Esophagus squamous epithelium (tissue), 5 donors: ENCODE data around the gene ADAM22. TPM values are rescaled to one million over a fixed set of nuclear protein-coding genes. Genes with fewer than 3 reads are reported as not detected.

Experiments
- DNase-seq: peaks from one replicate; lab custom pipeline; 2025; lab: John Stamatoyannopoulos, UW
- H3K27ac ChIP-seq, 4 donors: fragments of 200-600 bp; sonication (generic); one replicate each; pipeline ENCODE4 v1.5.1; 2016 to 2019; ENCODE audit warnings: mild to moderate bottlenecking in 1 of 4
- H3K27me3 ChIP-seq, 4 donors: fragments of 200-600 bp; sonication (generic); 1 replicate in 3 of 4; 2 replicates in 1 of 4; pipeline versions ENCODE4 v1.5.1 to v1.6.0; 2017 to 2021; ENCODE audit warnings: antibody characterized with exemption in 1 of 4
- H3K36me3 ChIP-seq, 3 donors: fragments of 200-600 bp; sonication (generic); one replicate each; pipeline ENCODE4 v1.5.1; 2016 to 2019
- H3K4me1 ChIP-seq, 3 donors: fragments of 200-600 bp; sonication (generic); one replicate each; pipeline ENCODE4 v1.5.1; 2017 to 2019
- H3K4me3 ChIP-seq, 4 donors: fragments of 200-600 bp; sonication (generic); 1 replicate in 3 of 4; 2 replicates in 1 of 4; pipeline ENCODE4 v1.5.1; 2016 to 2019; ENCODE audit warnings: mild to moderate bottlenecking in 2 of 4, moderate library complexity in 1 of 4
- H3K9me3 ChIP-seq, 3 donors: fragments of 200-600 bp; sonication (generic); one replicate each; pipeline ENCODE4 v1.5.1; 2016 to 2019
- CTCF ChIP-seq, 6 experiments: fragments of 450-650 bp in 4 of 6; fragments of 200-600 bp in 2 of 6; sonication (generic) in 2 of 6; IDR thresholded peaks; one replicate each; pipeline ENCODE4 v1.5.1; 2016 to 2019; ENCODE audit warnings: antibody characterized with exemption in 6 of 6, mild to moderate bottlenecking in 4 of 6, moderate library complexity in 4 of 6
- POLR2A ChIP-seq, 4 donors: fragments of 450-650 bp; IDR thresholded peaks; one replicate each; pipeline ENCODE4 v1.6.1; 2017; ENCODE audit warnings: antibody characterized with exemption in 4 of 4, mild to moderate bottlenecking in 4 of 4, moderate library complexity in 3 of 4
- WGBS, 2 donors: methylation state at CpG; one replicate each; pipeline ENCODE4 v1.1.5; 2018; 5-methylcytosine and 5-hydroxymethylcytosine counted together
- intact Hi-C: fragments of 100-400 bp; cut with DNase I; formaldehyde crosslinking; loops from one replicate; pipeline ENCODE4 v1.15.0; 2022
- total RNA-seq, 4 donors: library from RNA; depleted of rRNA; stranded (reverse); fragments of >200 nt; gene quantifications; one replicate each; pipeline ENCODE4 v1.1.0, GENCODE V29; 2016
- donor health status: DM: yes; HTN: yes; CAD: no.

ADAM22 gene
- total RNA-seq, 4 donors from 2014 or later, result 0.61 to 1.4 (median 1.1) TPM

DNA sequence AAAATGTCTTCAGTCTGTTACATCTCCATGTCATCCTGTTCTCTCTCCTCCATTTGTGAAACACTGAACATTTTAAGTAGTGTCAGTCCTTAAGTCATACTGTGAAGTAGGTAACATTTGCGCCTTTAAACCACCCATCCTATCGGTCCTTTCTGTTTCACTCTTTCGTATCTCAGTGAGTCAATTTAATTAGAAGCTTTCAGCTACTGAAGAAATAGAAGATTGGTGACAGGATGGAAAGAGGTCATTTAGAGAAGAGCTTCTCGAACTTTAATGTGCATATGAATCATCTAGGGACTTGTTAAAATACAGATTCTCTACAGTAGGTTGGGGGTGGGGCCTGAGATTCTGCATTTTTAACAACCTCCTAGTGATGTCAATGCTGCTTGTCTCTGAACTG lies 172.4 kb downstream of the ADAM22 start:
- no peak for TF ChIP-seq CTCF (IDR thresholded peaks at IDR 0.05)
- TF ChIP-seq POLR2A (IDR thresholded peaks at IDR 0.05), result no peak
- no peak for DNase-seq
- intact Hi-C loops, result no loop called here
- Histone ChIP-seq H3K9me3 (no peaks in the 10 kb centered on the region), H3K27ac (no peak overlapping the region), H3K36me3 (no peaks in the 10 kb centered on the region), H3K4me1 (no peaks in the 10 kb centered on the region), H3K27me3 (no peaks in the 10 kb centered on the region), H3K4me3 (no peak overlapping the region)
- WGBS, 2 donors, result 79 to 85% methylated on average over 3 to 4 of the region's 4 CpGs

- no peaks in the 10 kb centered on the region for H3K4me1 ChIP-seq
- no peaks in the 10 kb centered on the region for H3K9me3 ChIP-seq
- no peak for DNase-seq
- H3K27me3 ChIP-seq, result no peaks in the 10 kb centered on the region
- H3K27ac ChIP-seq, result no peak overlapping the region
- no peaks in the 10 kb centered on the region for H3K36me3 ChIP-seq
- intact Hi-C loops, result no loop called here
- WGBS, 2 donors, result 67 to 77% methylated on average over 3 of the region's 3 CpGs
- no peak overlapping the region for H3K4me3 ChIP-seq
- TF ChIP-seq CTCF (IDR thresholded peaks at IDR 0.05) (no peak), POLR2A (IDR thresholded peaks at IDR 0.05) (no peak)
These were observed 175.6 kb downstream of the ADAM22 start for GRCh38 chr7:88109612-88110011.

DNA sequence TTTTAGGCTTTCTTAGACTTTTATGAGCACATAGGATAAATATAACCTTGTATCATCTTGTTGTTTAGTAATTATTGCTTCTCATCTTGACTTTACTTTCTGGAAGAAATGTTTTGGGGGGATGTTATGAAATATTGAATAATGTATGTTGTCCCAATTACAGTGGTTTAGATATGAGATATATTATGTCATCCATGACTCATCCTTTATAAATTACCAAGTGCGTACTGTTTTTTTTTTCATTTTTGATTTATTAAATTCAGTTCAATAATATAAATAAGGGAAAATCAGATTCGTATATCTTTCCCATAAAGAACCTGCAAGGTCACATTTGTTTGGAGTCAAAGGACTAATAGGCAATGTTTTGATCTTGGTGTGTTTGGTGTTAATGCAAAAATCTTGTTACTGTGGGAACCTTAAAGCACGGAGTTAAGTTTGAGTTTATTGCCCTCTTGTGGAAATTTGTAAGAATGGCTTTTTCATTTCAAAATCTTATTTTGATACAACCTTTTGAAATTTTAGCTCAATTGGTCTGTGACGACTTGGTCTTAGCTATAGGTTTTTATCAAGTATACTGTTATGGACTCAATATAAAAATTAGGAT lies 177.2 kb downstream of the ADAM22 start:
- H3K4me3 ChIP-seq, result no peak overlapping the region
- WGBS, 2 donors, result 14 to 16% methylated on average over 4 of the region's 4 CpGs
- intact Hi-C loops, result no loop called here
- DNase-seq, result no peak
- no peak overlapping the region for H3K27ac ChIP-seq
- no peaks in the 10 kb centered on the region for H3K9me3 ChIP-seq
- TF ChIP-seq CTCF (IDR thresholded peaks at IDR 0.05) (peak; percentile 23 to 59 (median 44)), POLR2A (IDR thresholded peaks at IDR 0.05) (no peak)
- H3K36me3 ChIP-seq, result no peaks in the 10 kb centered on the region
- no peaks in the 10 kb centered on the region for H3K27me3 ChIP-seq
- no peaks in the 10 kb centered on the region for H3K4me1 ChIP-seq

GRCh38 chr7:88111954-88112471 lies 178.0 kb downstream of the ADAM22 start:
- 45 to 50% methylated on average over 2 of the region's 2 CpGs for WGBS, 2 donors

More at GRCh38 chr7:88111954-88112471, 178.0 kb downstream of the ADAM22 start:
- no peak for DNase-seq
- Histone ChIP-seq H3K27me3 (no peaks in the 10 kb centered on the region), H3K4me3 (no peak overlapping the region), H3K4me1 (no peaks in the 10 kb centered on the region), H3K27ac (no peak overlapping the region), H3K36me3 (no peaks in the 10 kb centered on the region), H3K9me3 (no peaks in the 10 kb centered on the region)
- TF ChIP-seq POLR2A (IDR thresholded peaks at IDR 0.05), result no peak
- TF ChIP-seq CTCF (IDR thresholded peaks at IDR 0.05), result no peak
- intact Hi-C loops, result no loop called here
